Brain pericyte (primary cell): ENCODE measurements around the gene PROSER2.

Experiments
- DNase-seq: peaks from one replicate; pipeline ENCODE4 v3.0.0-alpha.2; 2012; ENCODE audit warnings: low read depth, low spot score

Gene PROSER2

GRCh38 chr10:11866199-11866925 is 43.2 kb downstream of the PROSER2 start:
- no peak for DNase-seq

- DNase-seq = no peak
These were observed 46.1 kb downstream of the PROSER2 start for GRCh38 chr10:11869219-11869618.

GRCh38 chr10:11869743-11870460 is 46.7 kb downstream of the PROSER2 start:
- no peak for DNase-seq

GRCh38 chr10:11870461-11870780 is 47.3 kb downstream of the PROSER2 start:
- no peak for DNase-seq

GRCh38 chr10:11870900-11871400 is 47.8 kb downstream of the PROSER2 start:
- no peak for DNase-seq

- no peak for DNase-seq
These were observed 48.3 kb downstream of the PROSER2 start for GRCh38 chr10:11871466-11871865.

GRCh38 chr10:11874568-11875493 is 51.7 kb downstream of the PROSER2 start:
- no peak for DNase-seq

GRCh38 chr10:11875494-11876281 is 52.5 kb downstream of the PROSER2 start:
- no peak for DNase-seq

- DNase-seq = no peak
These were observed 53.2 kb downstream of the PROSER2 start for GRCh38 chr10:11876324-11876723.

- no peak for DNase-seq
These were observed 53.8 kb downstream of the PROSER2 start for GRCh38 chr10:11876805-11877590.

GRCh38 chr10:11877591-11877905 is 54.4 kb downstream of the PROSER2 start:
- DNase-seq = no peak

GRCh38 chr10:11878776-11879175 is 55.6 kb downstream of the PROSER2 start:
- no peak for DNase-seq

GRCh38 chr10:11879387-11880094 is 56.4 kb downstream of the PROSER2 start:
- no peak for DNase-seq

- DNase-seq = no peak
These were observed 57.2 kb downstream of the PROSER2 start for GRCh38 chr10:11880151-11881029.

GRCh38 chr10:11881030-11881476 is 57.9 kb downstream of the PROSER2 start:
- no peak for DNase-seq

GRCh38 chr10:11881477-11882417 is 58.6 kb downstream of the PROSER2 start:
- no peak for DNase-seq

GRCh38 chr10:11882646-11883375 is 59.7 kb downstream of the PROSER2 start:
- DNase-seq = no peak
